Suppressor macrophage treated with lipopolysaccharide for 1 hour (primary cell): ENCODE results near the gene CPNE7.
A peak's percentile ranks its signal among the peaks of the same experiment; 100 is the strongest.

ENCODE experiments used
- DNase-seq, 3 donors: peaks; one replicate each; pipeline ENCODE4 v3.0.0-alpha.2; 2020 to 2022

CPNE7 gene

GRCh38 chr16:89575247-89576152, at the start of gene CPNE7:
CPNE7 (plus strand) TSS chr16:89575758; CDS start chr16:89575898, 140 bp downstream.
- DNase-seq = peak in 2 of 3 donors; percentile 30 to 66

- DNase-seq = no peak
Measured at GRCh38 chr16:89529097-89529496, 46.5 kb upstream of the CPNE7 start.

- DNase-seq = no peak
Measured at GRCh38 chr16:89530401-89531381, 44.9 kb upstream of the CPNE7 start.

GRCh38 chr16:89531821-89532526, 43.6 kb upstream of the CPNE7 start:
- no peak for DNase-seq

- peak; percentile 84 to 91 (median 90) for DNase-seq
Measured at GRCh38 chr16:89534252-89534756, 41.3 kb upstream of the CPNE7 start.

GRCh38 chr16:89536371-89536770, 39.2 kb upstream of the CPNE7 start:
- no peak for DNase-seq

- DNase-seq = peak in 1 of 3 donors; percentile 12
Measured at GRCh38 chr16:89536886-89537548, 38.5 kb upstream of the CPNE7 start.

- DNase-seq = no peak
Measured at GRCh38 chr16:89537549-89537925, 38.0 kb upstream of the CPNE7 start.

GRCh38 chr16:89538286-89538685, 37.3 kb upstream of the CPNE7 start:
- DNase-seq = no peak

- no peak for DNase-seq
Measured at GRCh38 chr16:89540557-89540956, 35.0 kb upstream of the CPNE7 start.

GRCh38 chr16:89541792-89542191, 33.8 kb upstream of the CPNE7 start:
- DNase-seq = no peak

- no peak for DNase-seq
Measured at GRCh38 chr16:89544113-89544512, 31.4 kb upstream of the CPNE7 start.

GRCh38 chr16:89544713-89545043, 30.9 kb upstream of the CPNE7 start:
- DNase-seq = no peak

- DNase-seq = no peak
Measured at GRCh38 chr16:89545044-89545830, 30.3 kb upstream of the CPNE7 start.

GRCh38 chr16:89545831-89546574, 29.6 kb upstream of the CPNE7 start:
- no peak for DNase-seq

- no peak for DNase-seq
Measured at GRCh38 chr16:89546781-89547180, 28.8 kb upstream of the CPNE7 start.

- no peak for DNase-seq
Measured at GRCh38 chr16:89547291-89547690, 28.3 kb upstream of the CPNE7 start.

GRCh38 chr16:89547860-89548259, 27.7 kb upstream of the CPNE7 start:
- no peak for DNase-seq

- DNase-seq = no peak
Measured at GRCh38 chr16:89548344-89549006, 27.1 kb upstream of the CPNE7 start.
